Measurements from ENCODE around the gene AP3B1.

- TF ChIP-seq POLR2A (IDR thresholded peaks at IDR 0.05; ENCODE audit: low read depth) (no peak), CTCF (IDR thresholded peaks at IDR 0.05) (no peak), POLR2AphosphoS5 (IDR thresholded peaks at IDR 0.05) (no peak)
Measured at GRCh38 chr5:78283802-78284201, 10.7 kb downstream of the AP3B1 start.
